ENCODE data around the gene GRM7. TPM values are rescaled to one million over a fixed set of nuclear protein-coding genes. Genes with fewer than 3 reads are reported as not detected.

GRM7 gene
- total and polyA plus RNA-seq, 4 donors: 0.20 to 1.3 (median 0.80) TPM

- DNase-seq (no peak), ATAC-seq (ENCODE audit: insufficient read depth, low FRiP score) (no peak)
- no peaks in the 10 kb centered on the region for H3K9me3 ChIP-seq (ENCODE audit: control insufficient read depth in 4 of 4, insufficient read depth in 3 of 4, low read length in 3 of 4)
- H3K27me3 ChIP-seq (ENCODE audit: control insufficient read depth in 3 of 3, insufficient read depth in 3 of 3, low read length in 2 of 3): no peaks in the 10 kb centered on the region
- H3K36me3 ChIP-seq (ENCODE audit: control insufficient read depth in 4 of 4, insufficient read depth in 4 of 4, low read length in 4 of 4): no peaks in the 10 kb centered on the region
- H3K9ac ChIP-seq (ENCODE audit: insufficient read depth in 1 of 2, low read length in 2 of 2): no peak overlapping the region
- no peak overlapping the region for H3K4me3 ChIP-seq
- H3K4me1 ChIP-seq (ENCODE audit: control insufficient read depth in 5 of 5, insufficient read depth in 5 of 5, low read length in 5 of 5): no peaks in the 10 kb centered on the region
- H3K27ac ChIP-seq (ENCODE audit: low read depth in 1 of 2, low read length in 1 of 2): no peak overlapping the region
- WGBS, 2 donors: 95 to 97% methylated on average over 2 of the region's 2 CpGs
- TF ChIP-seq, protein P1, sequence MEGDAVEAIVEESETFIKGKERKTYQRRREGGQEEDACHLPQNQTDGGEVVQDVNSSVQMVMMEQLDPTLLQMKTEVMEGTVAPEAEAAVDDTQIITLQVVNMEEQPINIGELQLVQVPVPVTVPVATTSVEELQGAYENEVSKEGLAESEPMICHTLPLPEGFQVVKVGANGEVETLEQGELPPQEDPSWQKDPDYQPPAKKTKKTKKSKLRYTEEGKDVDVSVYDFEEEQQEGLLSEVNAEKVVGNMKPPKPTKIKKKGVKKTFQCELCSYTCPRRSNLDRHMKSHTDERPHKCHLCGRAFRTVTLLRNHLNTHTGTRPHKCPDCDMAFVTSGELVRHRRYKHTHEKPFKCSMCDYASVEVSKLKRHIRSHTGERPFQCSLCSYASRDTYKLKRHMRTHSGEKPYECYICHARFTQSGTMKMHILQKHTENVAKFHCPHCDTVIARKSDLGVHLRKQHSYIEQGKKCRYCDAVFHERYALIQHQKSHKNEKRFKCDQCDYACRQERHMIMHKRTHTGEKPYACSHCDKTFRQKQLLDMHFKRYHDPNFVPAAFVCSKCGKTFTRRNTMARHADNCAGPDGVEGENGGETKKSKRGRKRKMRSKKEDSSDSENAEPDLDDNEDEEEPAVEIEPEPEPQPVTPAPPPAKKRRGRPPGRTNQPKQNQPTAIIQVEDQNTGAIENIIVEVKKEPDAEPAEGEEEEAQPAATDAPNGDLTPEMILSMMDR (IDR thresholded peaks at IDR 0.05; ENCODE audit: control extremely low read depth, extremely low read depth): no peak
Observed at GRCh38 chr3:7713724-7714123, 852.8 kb downstream of the GRM7 start.

DNA sequence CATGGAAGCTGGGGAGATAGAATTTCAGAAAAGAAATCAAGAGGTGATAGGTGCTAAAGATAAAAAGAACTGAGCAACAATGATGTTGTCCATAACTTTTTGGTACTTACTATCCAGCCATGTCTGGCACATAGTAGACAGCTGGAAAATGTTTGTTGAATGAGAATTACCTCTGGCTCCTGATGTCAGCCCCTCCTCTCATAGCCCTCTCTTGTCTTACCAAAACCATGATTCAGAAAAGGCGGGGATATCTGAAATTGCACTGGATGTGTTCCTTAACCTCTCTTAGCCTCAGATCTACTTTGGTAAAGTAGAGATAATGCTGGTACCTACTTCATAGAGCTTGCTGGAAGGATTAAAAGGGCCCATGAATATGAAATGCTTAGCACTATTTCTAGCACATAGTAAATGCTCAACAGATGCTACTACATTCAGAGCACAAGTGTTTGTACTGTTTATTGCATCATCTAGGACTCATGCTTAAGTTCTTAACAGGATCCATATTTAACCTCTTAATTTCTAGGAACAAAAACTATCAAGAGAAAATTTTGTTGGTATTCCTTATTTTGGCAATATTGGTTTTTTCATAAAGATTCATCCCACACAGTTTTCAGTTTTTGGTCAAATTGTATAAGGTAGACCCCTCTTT is 859.9 kb downstream of the GRM7 start:
- TF ChIP-seq, protein P1 (IDR thresholded peaks at IDR 0.05; ENCODE audit: control extremely low read depth, extremely low read depth): no peak
- Histone ChIP-seq H3K27ac (ENCODE audit: low read depth in 1 of 2, low read length in 1 of 2) (no peak overlapping the region), H3K27me3 (ENCODE audit: control insufficient read depth in 3 of 3, insufficient read depth in 3 of 3, low read length in 2 of 3) (no peaks in the 10 kb centered on the region), H3K4me3 (no peak overlapping the region), H3K4me1 (ENCODE audit: control insufficient read depth in 5 of 5, insufficient read depth in 5 of 5, low read length in 5 of 5) (no peaks in the 10 kb centered on the region), H3K36me3 (ENCODE audit: control insufficient read depth in 4 of 4, insufficient read depth in 4 of 4, low read length in 4 of 4) (no peaks in the 10 kb centered on the region), H3K9ac (ENCODE audit: insufficient read depth in 1 of 2, low read length in 2 of 2) (no peak overlapping the region), H3K9me3 (ENCODE audit: control insufficient read depth in 4 of 4, insufficient read depth in 3 of 4, low read length in 3 of 4) (no peaks in the 10 kb centered on the region)
- ATAC-seq (ENCODE audit: insufficient read depth, low FRiP score) (no peak), DNase-seq (no peak)
- WGBS, 2 donors: 81 to 100% methylated on average over 1 of the region's 1 CpG

DNA sequence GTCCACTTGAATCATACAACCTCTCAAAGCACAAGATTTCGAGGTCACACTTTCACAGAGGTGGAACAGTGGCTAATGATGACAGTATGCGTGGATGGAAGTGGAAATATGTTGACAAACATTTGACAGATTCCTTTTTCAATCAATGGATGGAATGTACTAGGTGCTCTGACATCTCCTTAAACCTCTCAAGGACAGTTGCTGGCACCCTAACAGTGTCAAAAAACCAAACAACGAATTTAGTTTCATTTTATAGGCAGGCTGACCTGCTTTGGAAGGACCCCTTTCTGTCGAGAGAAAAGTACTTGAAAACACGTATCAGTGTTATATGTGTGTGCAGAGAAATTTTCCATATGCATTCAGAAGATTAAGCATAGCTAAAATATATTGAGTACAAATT is 861.0 kb downstream of the GRM7 start:
- H3K4me1 ChIP-seq (ENCODE audit: control insufficient read depth in 5 of 5, insufficient read depth in 5 of 5, low read length in 5 of 5): no peaks in the 10 kb centered on the region
- 84 to 90% methylated on average over 5 of the region's 5 CpGs for WGBS, 2 donors
- no peak overlapping the region for H3K9ac ChIP-seq (ENCODE audit: insufficient read depth in 1 of 2, low read length in 2 of 2)
- H3K4me3 ChIP-seq: no peak overlapping the region
- no peak for DNase-seq
- H3K9me3 ChIP-seq (ENCODE audit: control insufficient read depth in 4 of 4, insufficient read depth in 3 of 4, low read length in 3 of 4): no peaks in the 10 kb centered on the region
- TF ChIP-seq, protein P1 (IDR thresholded peaks at IDR 0.05; ENCODE audit: control extremely low read depth, extremely low read depth): no peak
- H3K36me3 ChIP-seq (ENCODE audit: control insufficient read depth in 4 of 4, insufficient read depth in 4 of 4, low read length in 4 of 4): no peaks in the 10 kb centered on the region
- no peak overlapping the region for H3K27ac ChIP-seq (ENCODE audit: low read depth in 1 of 2, low read length in 1 of 2)
- ATAC-seq (ENCODE audit: insufficient read depth, low FRiP score): no peak
- no peaks in the 10 kb centered on the region for H3K27me3 ChIP-seq (ENCODE audit: control insufficient read depth in 3 of 3, insufficient read depth in 3 of 3, low read length in 2 of 3)

Data from lung (tissue), 12 donors.